K562 (cell line): ENCODE data around the gene E2F2. TPM values are rescaled to one million over a fixed set of nuclear protein-coding genes. Genes with fewer than 3 reads are reported as not detected.

ENCODE experiments used
- CGGBP1 ChIP-seq: fragments of 250-450 bp; sonication (Bioruptor Pico); IDR thresholded peaks from 2 replicates; pipeline ENCODE4 v1.9.0; 2021; ENCODE audit warnings: mild to moderate bottlenecking
- DPF2 ChIP-seq: fragments of 450-650 bp; IDR thresholded peaks from 2 replicates; pipeline ENCODE4 v1.6.1; 2016
- EHMT2 ChIP-seq: fragments of 450-650 bp; IDR thresholded peaks from 2 replicates; pipeline ENCODE4 v1.6.1; 2018; ENCODE audit warnings: antibody characterized with exemption
- FOS ChIP-seq: IDR thresholded peaks from 3 replicates; pipeline ENCODE4 v1.6.1; 2011; ENCODE audit not compliant: insufficient read length; ENCODE audit errors: extremely low read depth
- HEY1 ChIP-seq: fragments of 250-450 bp; sonication (Bioruptor Pico); IDR thresholded peaks from 2 replicates; pipeline ENCODE4 v1.5.0; 2020; ENCODE audit warnings: mild to moderate bottlenecking, moderate library complexity, borderline replicate concordance
- HNRNPLL ChIP-seq: fragments of 200-400 bp; formaldehyde crosslinking; IDR thresholded peaks from 2 replicates; pipeline ENCODE4 v1.6.1; 2017; ENCODE audit warnings: low read length, low read depth, mild to moderate bottlenecking; ENCODE audit not compliant: poor library complexity, severe bottlenecking
- NFXL1 ChIP-seq: fragments of 450-650 bp; formaldehyde crosslinking; IDR thresholded peaks from 2 replicates; pipeline ENCODE4 v1.4.0; 2021; ENCODE audit warnings: mild to moderate bottlenecking
- PCBP1 ChIP-seq: fragments of 200-400 bp; formaldehyde crosslinking; IDR thresholded peaks from 2 replicates; pipeline ENCODE4 v1.6.1; 2018; ENCODE audit warnings: mild to moderate bottlenecking, low read depth, low read length; ENCODE audit not compliant: poor library complexity, severe bottlenecking
- POU5F1 ChIP-seq: fragments of 150-350 bp; IDR thresholded peaks from 2 replicates; pipeline ENCODE4 v1.6.1; 2014; ENCODE audit warnings: borderline replicate concordance, low read length, low read depth, mild to moderate bottlenecking; ENCODE audit not compliant: partially characterized antibody
- RBM15 ChIP-seq: fragments of 200-400 bp; formaldehyde crosslinking; IDR thresholded peaks from 2 replicates; pipeline ENCODE4 v1.6.1; 2018; ENCODE audit warnings: mild to moderate bottlenecking, low read length, moderate library complexity; ENCODE audit not compliant: insufficient read depth
- SIN3B ChIP-seq: fragments of 450-650 bp; IDR thresholded peaks from 2 replicates; pipeline ENCODE4 v1.6.1; 2017; ENCODE audit warnings: low read depth, mild to moderate bottlenecking, moderate library complexity
- SOX6 ChIP-seq: fragments of 450-650 bp; IDR thresholded peaks from 2 replicates; pipeline ENCODE4 v1.6.1; 2014; ENCODE audit warnings: mild to moderate bottlenecking
- TAF9B ChIP-seq: fragments of 450-650 bp; IDR thresholded peaks from 2 replicates; pipeline ENCODE4 v1.6.1; 2018; ENCODE audit warnings: mild to moderate bottlenecking; ENCODE audit not compliant: partially characterized antibody
- ZBED1 ChIP-seq: IDR thresholded peaks from 2 replicates; pipeline ENCODE4 v1.6.1; 2014
- polyA plus RNA-seq, 8 experiments: library from polyadenylated mRNA; depleted of rRNA in 4 of 8; stranded (reverse) in 5 of 8; unstranded in 3 of 8; fragments of >200 nt; fragmentation: Nextera tagmentation in 2 of 8; fragmentation: Illumina TruSeq in 1 of 8; extraction: Ambion mirVana in 2 of 8; extraction: Trizol in 1 of 8; gene quantifications; 2 replicates each; pipeline versions ENCODE4 v1.2.1 to v1.2.3, GENCODE V29; 2011 to 2014; ENCODE audit warnings: inconsistent platforms in 1 of 8, missing spikeins in 1 of 8
- total RNA-seq, 7 experiments: library from RNA; depleted of rRNA in 6 of 7; stranded (reverse); fragments of >200 nt in 6 of 7; fragmentation: Illumina TruSeq in 2 of 7; extraction: Trizol in 2 of 7; gene quantifications; 2 replicates each; pipeline versions ENCODE4 v1.2.1 to v1.2.3, GENCODE V29; 2011 to 2021; ENCODE audit warnings: low replicate concordance in 1 of 7
- TF ChIP-seq, protein P1 (sequence below), 2 experiments: fragments of 450-650 bp in 1 of 2; sonication (generic) in 1 of 2; formaldehyde crosslinking in 1 of 2; IDR thresholded peaks; 2 replicates each; pipeline versions ENCODE4 v1.7.1 to v1.9.0; 2016 to 2022; ENCODE audit warnings: inconsistent platforms in 1 of 2, mild to moderate bottlenecking in 1 of 2, missing genetic modification reagents in 1 of 2
- TF ChIP-seq, protein P2 (sequence below): sonication (generic); formaldehyde crosslinking; IDR thresholded peaks from 2 replicates; pipeline ENCODE4 v1.8.0; 2022; ENCODE audit warnings: mild to moderate bottlenecking, low read depth, missing genetic modification reagents

E2F2 gene
- total and polyA plus RNA-seq, 9 of the 15 experiments (the other 6 are each of a cell fraction or from before 2014, with no cell fraction given), result 3.1 to 25.3 (median 11.4) TPM

DNA sequence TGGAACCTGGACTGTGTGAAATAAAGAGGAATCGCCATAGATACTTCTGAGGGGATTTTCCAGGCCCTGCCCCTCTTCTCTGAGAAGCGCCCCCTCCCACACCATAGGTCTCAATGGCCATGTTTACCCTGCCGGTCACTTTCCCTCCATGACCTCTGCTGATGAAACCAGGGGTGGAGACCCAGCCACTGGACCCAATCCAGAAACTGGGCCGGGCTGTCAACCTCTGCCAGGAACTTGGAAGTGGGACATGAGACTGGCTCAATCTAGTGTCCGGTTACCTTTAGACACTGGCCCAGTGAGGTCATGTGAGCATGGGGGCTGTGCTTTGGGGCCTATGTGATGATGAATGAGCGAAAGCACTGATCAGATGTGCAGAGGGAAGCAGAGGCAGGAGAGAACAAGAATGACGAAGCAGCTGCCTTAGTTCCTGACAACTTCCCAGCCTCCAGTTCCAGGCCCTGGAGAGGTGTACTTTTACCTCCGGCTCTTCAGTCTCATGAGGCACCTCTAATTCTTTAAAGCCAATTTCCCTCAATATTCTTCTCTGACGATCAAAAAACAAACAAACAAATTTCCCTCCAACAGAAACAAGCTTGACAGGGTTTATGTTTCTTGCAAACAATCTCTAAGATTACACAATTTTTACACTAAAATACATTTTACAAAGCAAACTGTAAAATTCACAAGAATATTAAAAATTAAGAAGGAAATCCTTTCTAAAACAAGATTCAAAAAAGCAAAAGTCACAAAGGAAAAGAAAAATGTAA lies 52.0 kb downstream of the E2F2 start (continued):
- TF ChIP-seq, protein P1, sequence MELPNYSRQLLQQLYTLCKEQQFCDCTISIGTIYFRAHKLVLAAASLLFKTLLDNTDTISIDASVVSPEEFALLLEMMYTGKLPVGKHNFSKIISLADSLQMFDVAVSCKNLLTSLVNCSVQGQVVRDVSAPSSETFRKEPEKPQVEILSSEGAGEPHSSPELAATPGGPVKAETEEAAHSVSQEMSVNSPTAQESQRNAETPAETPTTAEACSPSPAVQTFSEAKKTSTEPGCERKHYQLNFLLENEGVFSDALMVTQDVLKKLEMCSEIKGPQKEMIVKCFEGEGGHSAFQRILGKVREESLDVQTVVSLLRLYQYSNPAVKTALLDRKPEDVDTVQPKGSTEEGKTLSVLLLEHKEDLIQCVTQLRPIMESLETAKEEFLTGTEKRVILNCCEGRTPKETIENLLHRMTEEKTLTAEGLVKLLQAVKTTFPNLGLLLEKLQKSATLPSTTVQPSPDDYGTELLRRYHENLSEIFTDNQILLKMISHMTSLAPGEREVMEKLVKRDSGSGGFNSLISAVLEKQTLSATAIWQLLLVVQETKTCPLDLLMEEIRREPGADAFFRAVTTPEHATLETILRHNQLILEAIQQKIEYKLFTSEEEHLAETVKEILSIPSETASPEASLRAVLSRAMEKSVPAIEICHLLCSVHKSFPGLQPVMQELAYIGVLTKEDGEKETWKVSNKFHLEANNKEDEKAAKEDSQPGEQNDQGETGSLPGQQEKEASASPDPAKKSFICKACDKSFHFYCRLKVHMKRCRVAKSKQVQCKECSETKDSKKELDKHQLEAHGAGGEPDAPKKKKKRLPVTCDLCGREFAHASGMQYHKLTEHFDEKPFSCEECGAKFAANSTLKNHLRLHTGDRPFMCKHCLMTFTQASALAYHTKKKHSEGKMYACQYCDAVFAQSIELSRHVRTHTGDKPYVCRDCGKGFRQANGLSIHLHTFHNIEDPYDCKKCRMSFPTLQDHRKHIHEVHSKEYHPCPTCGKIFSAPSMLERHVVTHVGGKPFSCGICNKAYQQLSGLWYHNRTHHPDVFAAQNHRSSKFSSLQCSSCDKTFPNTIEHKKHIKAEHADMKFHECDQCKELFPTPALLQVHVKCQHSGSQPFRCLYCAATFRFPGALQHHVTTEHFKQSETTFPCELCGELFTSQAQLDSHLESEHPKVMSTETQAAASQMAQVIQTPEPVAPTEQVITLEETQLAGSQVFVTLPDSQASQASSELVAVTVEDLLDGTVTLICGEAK (IDR thresholded peaks at IDR 0.05), result peak; percentile 62
- TF ChIP-seq, protein P1 (CRISPR knock-in tag; IDR thresholded peaks at IDR 0.05), result no peak
- no peak for TF ChIP-seq CGGBP1
- TF ChIP-seq SIN3B, result no peak
- TF ChIP-seq NFXL1, result no peak
- TF ChIP-seq HNRNPLL, result no peak
- no peak for TF ChIP-seq FOS
- TF ChIP-seq HEY1 (CRISPR knock-in tag), result no peak
- TF ChIP-seq RBM15, result no peak
- TF ChIP-seq DPF2, result peak; percentile 76
- TF ChIP-seq ZBED1, result no peak
- no peak for TF ChIP-seq TAF9B
- TF ChIP-seq PCBP1, result no peak
- TF ChIP-seq, protein P2, sequence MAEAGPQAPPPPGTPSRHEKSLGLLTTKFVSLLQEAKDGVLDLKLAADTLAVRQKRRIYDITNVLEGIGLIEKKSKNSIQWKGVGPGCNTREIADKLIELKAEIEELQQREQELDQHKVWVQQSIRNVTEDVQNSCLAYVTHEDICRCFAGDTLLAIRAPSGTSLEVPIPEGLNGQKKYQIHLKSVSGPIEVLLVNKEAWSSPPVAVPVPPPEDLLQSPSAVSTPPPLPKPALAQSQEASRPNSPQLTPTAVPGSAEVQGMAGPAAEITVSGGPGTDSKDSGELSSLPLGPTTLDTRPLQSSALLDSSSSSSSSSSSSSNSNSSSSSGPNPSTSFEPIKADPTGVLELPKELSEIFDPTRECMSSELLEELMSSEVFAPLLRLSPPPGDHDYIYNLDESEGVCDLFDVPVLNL (CRISPR knock-in tag), result no peak
- no peak for TF ChIP-seq EHMT2
- TF ChIP-seq POU5F1, result no peak
- peak; percentile 82 for TF ChIP-seq SOX6
